ENCODE data around the gene NLRX1. TPM values are rescaled to one million over a fixed set of nuclear protein-coding genes. Genes with fewer than 3 reads are reported as not detected.

The NLRX1 gene
- total and polyA plus RNA-seq, 2 experiments from 2014 or later = 16.1 to 36.8 TPM

Other genes with a start within 250 kb of the NLRX1 start
- 15.9 and 22.9 TPM in 2 replicates for gene BCL9L, start 242.8 kb upstream of the NLRX1 start, total RNA-seq
- 10.0 and 11.2 TPM in 2 replicates for gene BCL9L, start 242.8 kb upstream of the NLRX1 start, polyA plus RNA-seq
- 0.89 TPM in 1 of 2 replicates, not detected in the other for gene UPK2, start 212.4 kb upstream of the NLRX1 start, total RNA-seq
- 1.4 and 3.3 TPM in 2 replicates for gene UPK2, start 212.4 kb upstream of the NLRX1 start, polyA plus RNA-seq
- gene FOXR1, start 197.0 kb upstream of the NLRX1 start, total RNA-seq = 0.42 TPM in 1 of 2 replicates, not detected in the other
- gene FOXR1, start 197.0 kb upstream of the NLRX1 start, polyA plus RNA-seq = not detected in 2 replicates
- 26.6 and 78.2 TPM in 2 replicates for gene CENATAC, start 170.6 kb upstream of the NLRX1 start, total RNA-seq
- 25.2 and 27.0 TPM in 2 replicates for gene CENATAC, start 170.6 kb upstream of the NLRX1 start, polyA plus RNA-seq
- 837 and 1,038 TPM in 2 replicates for gene RPS25, start 150.4 kb upstream of the NLRX1 start, total RNA-seq
- 1,114 and 1,223 TPM in 2 replicates for gene RPS25, start 150.4 kb upstream of the NLRX1 start, polyA plus RNA-seq
- 56.1 and 64.8 TPM in 2 replicates for gene TRAPPC4, start 150.0 kb upstream of the NLRX1 start, total RNA-seq
- 130 and 166 TPM in 2 replicates for gene TRAPPC4, start 150.0 kb upstream of the NLRX1 start, polyA plus RNA-seq
- 38.7 and 41.4 TPM in 2 replicates for gene SLC37A4, start 137.8 kb upstream of the NLRX1 start, total RNA-seq
- 36.7 and 41.3 TPM in 2 replicates for gene SLC37A4, start 137.8 kb upstream of the NLRX1 start, polyA plus RNA-seq
- gene HYOU1, start 111.5 kb upstream of the NLRX1 start, total RNA-seq = 103 and 187 TPM in 2 replicates
- gene HYOU1, start 111.5 kb upstream of the NLRX1 start, polyA plus RNA-seq = 65.5 and 125 TPM in 2 replicates
- 22.1 and 34.1 TPM in 2 replicates for gene VPS11, start 100.9 kb upstream of the NLRX1 start, total RNA-seq
- 22.3 and 23.7 TPM in 2 replicates for gene VPS11, start 100.9 kb upstream of the NLRX1 start, polyA plus RNA-seq
- gene HMBS, start 83.8 kb upstream of the NLRX1 start, total RNA-seq = 9.6 and 17.2 TPM in 2 replicates
- gene HMBS, start 83.8 kb upstream of the NLRX1 start, polyA plus RNA-seq = 55.2 and 92.9 TPM in 2 replicates
- gene DPAGT1, start 66.9 kb upstream of the NLRX1 start, total RNA-seq = 31.4 and 36.0 TPM in 2 replicates
- 57.9 and 77.3 TPM in 2 replicates for gene DPAGT1, start 66.9 kb upstream of the NLRX1 start, polyA plus RNA-seq
- gene C2CD2L, start 61.4 kb upstream of the NLRX1 start, total RNA-seq = 16.4 and 20.8 TPM in 2 replicates
- 11.1 and 14.8 TPM in 2 replicates for gene C2CD2L, start 61.4 kb upstream of the NLRX1 start, polyA plus RNA-seq
- gene HINFP, start 47.1 kb upstream of the NLRX1 start, total RNA-seq = 21.6 and 28.2 TPM in 2 replicates
- 33.2 and 34.1 TPM in 2 replicates for gene HINFP, start 47.1 kb upstream of the NLRX1 start, polyA plus RNA-seq
- gene ABCG4, start 19.7 kb upstream of the NLRX1 start, total RNA-seq = 1.9 and 3.2 TPM in 2 replicates
- 2.4 and 5.6 TPM in 2 replicates for gene ABCG4, start 19.7 kb upstream of the NLRX1 start, polyA plus RNA-seq
- gene NHERF4, start 16.8 kb downstream of the NLRX1 start, total RNA-seq = 0.18 and 0.69 TPM in 2 replicates
- 0.17 and 0.29 TPM in 2 replicates for gene NHERF4, start 16.8 kb downstream of the NLRX1 start, polyA plus RNA-seq
- gene CBL, start 37.6 kb downstream of the NLRX1 start, total RNA-seq = 10.3 and 18.3 TPM in 2 replicates
- gene CBL, start 37.6 kb downstream of the NLRX1 start, polyA plus RNA-seq = 6.5 and 8.9 TPM in 2 replicates
- gene MCAM, start 148.4 kb downstream of the NLRX1 start, total RNA-seq = 32.5 and 49.3 TPM in 2 replicates
- gene MCAM, start 148.4 kb downstream of the NLRX1 start, polyA plus RNA-seq = 13.8 and 14.8 TPM in 2 replicates
- 7.3 and 18.6 TPM in 2 replicates for gene RNF26, start 165.8 kb downstream of the NLRX1 start, total RNA-seq
- 45.6 and 99.8 TPM in 2 replicates for gene RNF26, start 165.8 kb downstream of the NLRX1 start, polyA plus RNA-seq
- 3.4 and 8.0 TPM in 2 replicates for gene C1QTNF5, start 172.2 kb downstream of the NLRX1 start, total RNA-seq
- gene C1QTNF5, start 172.2 kb downstream of the NLRX1 start, polyA plus RNA-seq = 5.8 and 10.4 TPM in 2 replicates
- gene MFRP, start 178.0 kb downstream of the NLRX1 start, total RNA-seq = not detected in 2 replicates
- not detected in 2 replicates for gene MFRP, start 178.0 kb downstream of the NLRX1 start, polyA plus RNA-seq
- gene USP2, start 213.0 kb downstream of the NLRX1 start, total RNA-seq = 28.3 and 39.0 TPM in 2 replicates
- gene USP2, start 213.0 kb downstream of the NLRX1 start, polyA plus RNA-seq = 36.5 and 44.1 TPM in 2 replicates